ENCODE measurements around the gene PSME3IP1.

- TF ChIP-seq CTCF (IDR thresholded peaks at IDR 0.05; ENCODE audit: low read depth, low read length) (no peak), MYC (IDR thresholded peaks at IDR 0.05; ENCODE audit: low read depth, low read length) (no peak), POLR2A (IDR thresholded peaks at IDR 0.05; ENCODE audit: extremely low read depth, insufficient read length) (no peak)
Observed at GRCh38 chr16:57138281-57138935, 47.4 kb downstream of the PSME3IP1 start.

Measured in NB4 (cell line).